Esophagus squamous epithelium (tissue), 4 donors: ENCODE measurements around the gene SLC9A7.

Source experiments
- CTCF ChIP-seq, 6 experiments: fragments of 450-650 bp in 4 of 6; fragments of 200-600 bp in 2 of 6; sonication (generic) in 2 of 6; IDR thresholded peaks; one replicate each; pipeline ENCODE4 v1.5.1; 2016 to 2019; ENCODE audit warnings: antibody characterized with exemption in 6 of 6, mild to moderate bottlenecking in 4 of 6, moderate library complexity in 4 of 6
- POLR2A ChIP-seq, 4 donors: fragments of 450-650 bp; IDR thresholded peaks; one replicate each; pipeline ENCODE4 v1.6.1; 2017; ENCODE audit warnings: antibody characterized with exemption in 4 of 4, mild to moderate bottlenecking in 4 of 4, moderate library complexity in 3 of 4

- no peak for TF ChIP-seq CTCF (IDR thresholded peaks at IDR 0.05)
- TF ChIP-seq POLR2A (IDR thresholded peaks at IDR 0.05), result no peak
Observed at GRCh38 chrX:46743046-46743445, 15.9 kb downstream of the SLC9A7 start.
